GM12878 (cell line): ENCODE measurements around the gene LCA5. TPM values are rescaled to one million over a fixed set of nuclear protein-coding genes. Genes with fewer than 3 reads are reported as not detected.

Source experiments
- ATAC-seq: fragments of 200-7000 bp; cut with Tn5 transposase; 3 replicates; pipeline ENCODE4 v1.9.1; 2020; ENCODE audit warnings: mild to moderate bottlenecking, moderate library complexity
- BruUV-seq: library from RNA; stranded (reverse); fragments of 400-500 nt; replicated peaks from 2 replicates; lab custom pipeline; 2021; lab: Mats Ljungman, UMichigan
- CTCF ChIA-PET: fragments of 300-600 bp; sonication (Branson Sonifier 250); formaldehyde crosslinking; extraction: SDS; loops from one replicate; lab custom pipeline; 2021; ENCODE audit warnings: inconsistent platforms; lab: Yijun Ruan, JAX
- POLR2A ChIA-PET: fragments of 350-600 bp; formaldehyde crosslinking; extraction: SDS; loops from one replicate; lab custom pipeline; 2021; ENCODE audit warnings: inconsistent platforms; lab: Charles Lee
- RAD21 ChIA-PET: fragments of 300-600 bp; sonication (Branson Sonifier 250); formaldehyde crosslinking; loops from one replicate; lab custom pipeline; 2023; ENCODE audit warnings: antibody characterized with exemption; ENCODE audit not compliant: unreplicated experiment; lab: Charles Lee
- SMC1A ChIA-PET: fragments of 300-600 bp; sonication (Branson Sonifier 250); formaldehyde crosslinking; loops from one replicate; lab custom pipeline; 2023; ENCODE audit not compliant: unreplicated experiment, uncharacterized antibody; lab: Charles Lee
- DNase-seq: peaks from one replicate; pipeline ENCODE4 v3.0.0-alpha.2; 2011; ENCODE audit warnings: low read depth, low spot score
- FAIRE-seq: peaks from 3 replicates; lab custom pipeline; 2011; peaks lifted over from hg19 to GRCh38; lab: Jason Lieb, UNC
- H2AFZ ChIP-seq: 2 replicates; pipeline ENCODE4 v1.6.0; 2011; ENCODE audit warnings: low read depth, low read length, control low read depth; ENCODE audit not compliant: control insufficient read depth
- H3K27ac ChIP-seq: 2 replicates; pipeline ENCODE4 v1.5.1; 2011; ENCODE audit warnings: control low read depth; ENCODE audit not compliant: control insufficient read depth, insufficient read depth
- H3K27me3 ChIP-seq, 2 experiments: replicated peaks in 1 of 2; 2 replicates each; pipeline versions ENCODE4 v1.6.0 to v1.6.1; 2011; ENCODE audit warnings: low read length in 1 of 2; ENCODE audit not compliant: control insufficient read depth in 2 of 2, insufficient read depth in 2 of 2
- H3K36me3 ChIP-seq, 2 experiments: 2 replicates each; pipeline ENCODE4 v1.5.1; 2011; ENCODE audit warnings: low read length in 1 of 2; ENCODE audit not compliant: control insufficient read depth in 2 of 2, insufficient read depth in 2 of 2
- H3K4me1 ChIP-seq: 2 replicates; pipeline ENCODE4 v1.6.1; 2011; ENCODE audit warnings: mild to moderate bottlenecking, low read length, moderate library complexity, mixed read lengths; ENCODE audit not compliant: control insufficient read depth, insufficient read depth
- H3K4me2 ChIP-seq: 2 replicates; pipeline ENCODE4 v1.6.0; 2011; ENCODE audit warnings: control low read depth; ENCODE audit not compliant: control insufficient read depth, insufficient read depth
- H3K4me3 ChIP-seq: fragments of 200-600 bp; sonication (generic); 2 replicates; pipeline ENCODE4 v1.5.1; 2016
- H3K79me2 ChIP-seq: 2 replicates; pipeline ENCODE4 v1.6.0; 2011; ENCODE audit warnings: low read length; ENCODE audit not compliant: control insufficient read depth, insufficient read depth
- H3K9ac ChIP-seq: 2 replicates; pipeline ENCODE4 v1.8.0; 2011; ENCODE audit warnings: low read length, control low read depth, mixed read lengths; ENCODE audit not compliant: control insufficient read depth, insufficient read depth
- H3K9me3 ChIP-seq: replicated peaks from 3 replicates; pipeline ENCODE4 v1.5.1; 2011; ENCODE audit warnings: mild to moderate bottlenecking, low read length; ENCODE audit not compliant: control insufficient read depth, insufficient read depth
- H4K20me1 ChIP-seq: 2 replicates; pipeline ENCODE4 v1.6.0; 2011; ENCODE audit not compliant: control insufficient read depth, insufficient read depth
- BHLHE40 ChIP-seq, 2 experiments: fragments of 450-650 bp in 1 of 2; IDR thresholded peaks; 2 replicates each; pipeline ENCODE4 v1.6.1; 2011 to 2017; ENCODE audit warnings: low read depth in 2 of 2, borderline replicate concordance in 1 of 2, improper control_type of control experiment in 1 of 2, low read length in 1 of 2, mild to moderate bottlenecking in 1 of 2
- BMI1 ChIP-seq: fragments of 450-650 bp; IDR thresholded peaks from 2 replicates; pipeline ENCODE4 v1.6.1; 2016; ENCODE audit warnings: mild to moderate bottlenecking, moderate library complexity, borderline replicate concordance
- E2F8 ChIP-seq: fragments of 450-650 bp; IDR thresholded peaks from 2 replicates; pipeline ENCODE4 v1.6.1; 2018; ENCODE audit warnings: mild to moderate bottlenecking, low read depth, moderate library complexity; ENCODE audit not compliant: partially characterized antibody
- HDGF ChIP-seq: fragments of 450-650 bp; IDR thresholded peaks from 2 replicates; pipeline ENCODE4 v1.6.1; 2016; ENCODE audit warnings: antibody characterized with exemption
- JUNB ChIP-seq: IDR thresholded peaks from 2 replicates; pipeline ENCODE4 v1.6.1; 2016; ENCODE audit warnings: antibody characterized with exemption, mild to moderate bottlenecking
- MYC ChIP-seq: IDR thresholded peaks from 2 replicates; pipeline ENCODE4 v1.6.1; 2011; ENCODE audit warnings: mild to moderate bottlenecking, low read length, moderate library complexity, inconsistent platforms; ENCODE audit not compliant: insufficient read depth, insufficient replicate concordance, insufficient read length, severe bottlenecking
- NFXL1 ChIP-seq: fragments of 450-650 bp; IDR thresholded peaks from 2 replicates; pipeline ENCODE4 v1.6.1; 2017; ENCODE audit warnings: antibody characterized with exemption, mild to moderate bottlenecking, borderline replicate concordance
- RB1 ChIP-seq: fragments of 450-650 bp; formaldehyde crosslinking; IDR thresholded peaks from 2 replicates; pipeline ENCODE4 v1.6.1; 2017; ENCODE audit warnings: mild to moderate bottlenecking, borderline replicate concordance
- RUNX3 ChIP-seq: IDR thresholded peaks from 2 replicates; pipeline ENCODE4 v1.6.1; 2012; ENCODE audit warnings: low read length, inconsistent platforms
- SMAD5 ChIP-seq: IDR thresholded peaks from 2 replicates; pipeline ENCODE4 v1.6.1; 2016; ENCODE audit warnings: antibody characterized with exemption, low read depth
- SUZ12 ChIP-seq: fragments of 200-600 bp; sonication (generic); IDR thresholded peaks from one replicate; pipeline ENCODE4 v1.6.1; 2018; ENCODE audit warnings: antibody characterized with exemption, mild to moderate bottlenecking; ENCODE audit not compliant: unreplicated experiment
- TARDBP ChIP-seq: IDR thresholded peaks from 2 replicates; pipeline ENCODE4 v1.6.1; 2016; ENCODE audit warnings: borderline replicate concordance
- TBL1XR1 ChIP-seq: IDR thresholded peaks from 2 replicates; pipeline ENCODE4 v1.6.1; 2012; ENCODE audit warnings: low read depth, low read length, improper control_type of control experiment
- TCF12 ChIP-seq: IDR thresholded peaks from 2 replicates; pipeline ENCODE4 v1.6.1; 2011; ENCODE audit warnings: low read depth, mild to moderate bottlenecking, low read length
- USF1 ChIP-seq: IDR thresholded peaks from 2 replicates; pipeline ENCODE4 v1.6.1; 2011; ENCODE audit warnings: borderline replicate concordance, low read depth, mild to moderate bottlenecking, moderate library complexity, mixed read lengths, low read length; ENCODE audit not compliant: insufficient read depth; ENCODE audit errors: extremely low read length
- WRNIP1 ChIP-seq: IDR thresholded peaks from 2 replicates; pipeline ENCODE4 v1.6.1; 2011; ENCODE audit warnings: low read depth, low read length, improper control_type of control experiment, borderline replicate concordance
- ZNF592 ChIP-seq: fragments of 450-650 bp; IDR thresholded peaks from 2 replicates; pipeline ENCODE4 v1.6.1; 2017; ENCODE audit warnings: mild to moderate bottlenecking, moderate library complexity
- ZZZ3 ChIP-seq: IDR thresholded peaks from 2 replicates; pipeline ENCODE4 v1.6.1; 2011; ENCODE audit warnings: low read depth; ENCODE audit not compliant: control insufficient read depth, insufficient read length
- WGBS: methylation state at CpG from one replicate; pipeline ENCODE4 v1.1.6; 2016; ENCODE audit warnings: low lambda C conversion rate; ENCODE audit not compliant: insufficient replicate concordance, insufficient coverage; ENCODE audit errors: missing lambda C conversion rate; 5-methylcytosine and 5-hydroxymethylcytosine counted together
- in situ Hi-C: fragments of 300-500 bp; cut with MboI; formaldehyde crosslinking; loops from 9 replicates; pipeline ENCODE4 v1.14.3; 2018; ENCODE audit warnings: mixed read lengths
- intact Hi-C: fragments of 100-400 bp; cut with micrococcal nuclease; formaldehyde crosslinking; loops from one replicate; pipeline ENCODE4 v1.14.2; 2022; ENCODE audit not compliant: unreplicated experiment
- polyA plus RNA-seq, 11 experiments: library from polyadenylated mRNA; depleted of rRNA in 4 of 11; unstranded in 6 of 11; stranded (reverse) in 5 of 11; fragments of >200 nt; fragmentation: Nextera tagmentation in 4 of 11; fragmentation: Illumina TruSeq in 1 of 11; extraction: Ambion mirVana in 4 of 11; extraction: Trizol in 1 of 11; gene quantifications; 1 replicate in 1 of 11; 2 replicates in 10 of 11; pipeline versions ENCODE4 v1.2.1 to v1.2.3, GENCODE V29; 2011 to 2016; ENCODE audit warnings: inconsistent platforms in 2 of 11, missing spikeins in 2 of 11, low read depth in 1 of 11
- total RNA-seq, 4 experiments: library from RNA; depleted of rRNA in 3 of 4; stranded (reverse); fragments of >200 nt in 3 of 4; fragmentation: Illumina TruSeq in 1 of 4; extraction: Trizol in 1 of 4; gene quantifications; 2 replicates each; pipeline versions ENCODE4 v1.2.1 to v1.2.3, GENCODE V29; 2013 to 2021

LCA5 gene
- total and polyA plus RNA-seq, 10 of the 15 experiments (the other 5 are each of a cell fraction or from before 2014, with no cell fraction given): 0.13 to 0.45 (median 0.27) TPM

GRCh38 chr6:79465381-79465780 is 71.8 kb downstream of the LCA5 start:
- 94% methylated on average over 4 of the region's 4 CpGs for WGBS
- no peak overlapping the region for H3K4me2 ChIP-seq
- intact Hi-C loops: loop anchor here (10.0 kb wide), 5 partner anchors 231 to 601 kb away; partner anchors contain the start of genes HMGN3, IRAK1BP1 and PHIP
- no peaks in the 10 kb centered on the region for H4K20me1 ChIP-seq
- SMC1A ChIA-PET: interaction anchor here (1.2 to 1.5 kb wide), 2 partner anchors 130 to 340 kb away, joined by 3 read pairs; no protein-coding TSS in a partner anchor
- H3K79me2 ChIP-seq: no peaks in the 10 kb centered on the region
- no peaks in the 10 kb centered on the region for H3K9me3 ChIP-seq
- no peaks in the 10 kb centered on the region for H3K36me3 ChIP-seq
- no peak overlapping the region for H3K4me3 ChIP-seq
- DNase-seq: no peak
- CTCF ChIA-PET: interaction anchor here (2.4 kb wide), 1 partner anchor 34 kb away, joined by 7 read pairs; no protein-coding TSS in a partner anchor
- no peaks in the 10 kb centered on the region for H3K4me1 ChIP-seq
- H3K27ac ChIP-seq: no peak overlapping the region
- RAD21 ChIA-PET: interaction anchor here (0.5 kb wide), 1 partner anchor 148 kb away, joined by 3 read pairs; no protein-coding TSS in a partner anchor
- in situ Hi-C loops: no loop called here
- FAIRE-seq: no peak
- H3K27me3 ChIP-seq: no peaks in the 10 kb centered on the region
- H2AFZ ChIP-seq: no peak overlapping the region
- POLR2A ChIA-PET: no interaction called here
- BruUV-seq: no TSS peak
- no peak for ATAC-seq
- no peak overlapping the region for H3K9ac ChIP-seq
- TF ChIP-seq NFXL1: no peak
- TF ChIP-seq MYC: no peak
- no peak for TF ChIP-seq TCF12
- TF ChIP-seq ZNF592: no peak
- no peak for TF ChIP-seq SUZ12
- no peak for TF ChIP-seq TARDBP
- TF ChIP-seq SMAD5: no peak
- no peak for TF ChIP-seq ZZZ3
- TF ChIP-seq HDGF: no peak
- TF ChIP-seq WRNIP1: no peak
- no peak for TF ChIP-seq BHLHE40 (IDR thresholded peaks at IDR 0.05; ENCODE audit: borderline replicate concordance in 1 of 2, low read depth in 2 of 2, low read length in 1 of 2)
- no peak for TF ChIP-seq E2F8
- TF ChIP-seq JUNB: no peak
- TF ChIP-seq BMI1: no peak
- no peak for TF ChIP-seq TBL1XR1
- TF ChIP-seq USF1: no peak
- TF ChIP-seq RUNX3: no peak
- no peak for TF ChIP-seq RB1
